HepG2 (cell line): ENCODE measurements around the gene MAN1B1. TPM values are rescaled to one million over a fixed set of nuclear protein-coding genes. Genes with fewer than 3 reads are reported as not detected.

ENCODE experiments used
- ARNT2 ChIP-seq: sonication (generic); formaldehyde crosslinking; IDR thresholded peaks from 2 replicates; pipeline ENCODE4 v1.8.0; 2022; ENCODE audit warnings: mild to moderate bottlenecking, low read depth, missing genetic modification reagents, moderate library complexity
- FOSL1 ChIP-seq: sonication (generic); formaldehyde crosslinking; IDR thresholded peaks from 2 replicates; pipeline ENCODE4 v1.9.0; 2021; ENCODE audit warnings: missing genetic modification reagents, borderline replicate concordance
- FOXK1 ChIP-seq: sonication (generic); formaldehyde crosslinking; IDR thresholded peaks from 2 replicates; pipeline ENCODE4 v1.4.0; 2020; ENCODE audit warnings: low read depth, missing genetic modification reagents, borderline replicate concordance
- HINFP ChIP-seq: sonication (generic); formaldehyde crosslinking; IDR thresholded peaks from 2 replicates; pipeline ENCODE4 v1.4.0; 2020; ENCODE audit warnings: low read depth, mild to moderate bottlenecking, missing genetic modification reagents
- LBX2 ChIP-seq: sonication (generic); formaldehyde crosslinking; IDR thresholded peaks from 2 replicates; pipeline ENCODE4 v1.5.0; 2020; ENCODE audit warnings: missing genetic modification reagents, mild to moderate bottlenecking, borderline replicate concordance
- POLR2AphosphoS2 ChIP-seq: IDR thresholded peaks from 2 replicates; pipeline ENCODE4 v1.6.1; 2011; ENCODE audit warnings: low read depth, low read length, improper control_type of control experiment
- TAF15 ChIP-seq: fragments of 200-400 bp; formaldehyde crosslinking; IDR thresholded peaks from one replicate; pipeline ENCODE4 v1.6.1; 2018; ENCODE audit warnings: mild to moderate bottlenecking, low read depth, low read length; ENCODE audit not compliant: poor library complexity, severe bottlenecking
- TEAD3 ChIP-seq: optimal IDR thresholded peaks from 2 replicates; pipeline ENCODE3; 2016; ENCODE audit warnings: borderline replicate concordance
- TFDP1 ChIP-seq: IDR thresholded peaks from 2 replicates; pipeline ENCODE4 v1.6.1; 2016; ENCODE audit warnings: missing compliant biosample characterization, missing genetic modification reagents, borderline replicate concordance
- ZBTB49 ChIP-seq: sonication (generic); formaldehyde crosslinking; IDR thresholded peaks from 2 replicates; pipeline ENCODE4 v1.4.0; 2020; ENCODE audit warnings: missing genetic modification reagents, borderline replicate concordance
- ZNF556 ChIP-seq: sonication (generic); formaldehyde crosslinking; IDR thresholded peaks from 2 replicates; pipeline ENCODE4 v1.4.0; 2020; ENCODE audit warnings: mild to moderate bottlenecking, missing genetic modification reagents, borderline replicate concordance
- ZSCAN30 ChIP-seq: sonication (generic); formaldehyde crosslinking; IDR thresholded peaks from 2 replicates; pipeline ENCODE4 v1.5.0; 2020; ENCODE audit warnings: mild to moderate bottlenecking, missing genetic modification reagents
- ZUFSP ChIP-seq: sonication (generic); formaldehyde crosslinking; IDR thresholded peaks from 2 replicates; pipeline ENCODE4 v1.9.0; 2021; ENCODE audit warnings: missing genetic modification reagents, mild to moderate bottlenecking, borderline replicate concordance
- polyA plus RNA-seq, 8 experiments: library from polyadenylated mRNA; depleted of rRNA in 3 of 8; stranded (reverse) in 7 of 8; unstranded in 1 of 8; fragments of >200 nt; fragmentation: Illumina TruSeq in 4 of 8; extraction: Trizol in 4 of 8; gene quantifications; 2 replicates each; pipeline versions ENCODE4 v1.2.1 to v1.2.3, GENCODE V29; 2011 to 2016; ENCODE audit warnings: low read depth in 4 of 8, missing spikeins in 1 of 8, mixed read lengths in 1 of 8; ENCODE audit not compliant: insufficient read depth in 1 of 8
- total RNA-seq, 5 experiments: library from RNA; depleted of rRNA; stranded (reverse); fragments of >200 nt; fragmentation: Illumina TruSeq; extraction: Trizol; gene quantifications; 2 replicates each; pipeline ENCODE4 v1.2.3, GENCODE V29; 2016; ENCODE audit warnings: low read depth in 1 of 5
- TF ChIP-seq, protein P1 (sequence below): sonication (generic); formaldehyde crosslinking; IDR thresholded peaks from 2 replicates; pipeline ENCODE4 v1.8.0; 2022; ENCODE audit warnings: mild to moderate bottlenecking, missing genetic modification reagents, moderate library complexity

Gene MAN1B1
- total and polyA plus RNA-seq, 2 of the 13 experiments (the other 11 are each of a cell fraction or from before 2014, with no cell fraction given) = 48.9 to 59.5 TPM

DNA sequence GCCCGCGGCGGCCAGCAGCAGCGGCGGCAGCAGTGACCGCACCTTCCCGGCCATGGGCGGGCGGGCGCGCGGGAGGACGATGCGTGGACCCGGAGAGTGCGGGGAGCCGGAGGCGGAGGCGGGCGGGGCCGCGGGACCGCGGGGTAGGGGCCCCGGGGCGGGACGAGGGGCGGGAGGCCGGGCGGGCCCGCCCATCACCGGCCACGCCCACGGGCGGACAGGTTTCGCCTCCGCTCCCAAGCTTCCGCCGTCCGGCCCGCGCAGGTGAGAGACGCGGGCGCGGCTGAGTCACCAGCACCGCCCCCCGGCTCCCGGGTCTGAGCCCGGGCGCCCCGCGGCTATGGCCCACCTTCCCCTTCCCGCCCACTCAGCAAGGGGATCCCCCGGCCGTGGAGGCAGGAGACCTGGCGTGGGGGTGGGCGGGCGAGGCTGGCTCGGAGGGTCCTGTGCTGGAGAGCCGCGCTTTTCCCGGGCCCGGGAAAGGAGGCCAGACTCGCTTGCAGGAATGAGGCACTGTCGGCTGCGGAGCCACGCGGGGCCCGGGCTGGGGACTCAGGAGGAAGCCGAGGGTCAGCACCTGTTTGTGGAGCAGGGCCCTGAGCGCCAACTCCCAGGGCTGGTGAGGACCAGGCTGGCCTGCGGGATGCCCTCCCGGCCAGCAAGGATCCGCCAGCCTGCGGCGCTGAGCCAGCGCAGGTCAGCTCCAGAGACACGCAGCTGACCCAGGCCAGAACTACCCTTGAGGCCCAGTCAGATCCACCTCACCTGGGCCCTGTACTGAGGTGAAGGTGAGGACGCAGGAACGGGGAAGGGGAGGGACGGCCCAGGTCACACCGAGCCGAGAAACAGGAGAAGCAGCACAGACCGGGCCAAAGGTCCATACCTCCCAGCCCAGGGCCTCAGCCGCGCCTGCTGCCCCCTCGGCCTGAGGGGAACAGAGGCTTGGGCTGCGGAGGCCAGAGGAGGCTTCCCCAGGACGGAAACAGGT lies 32.5 kb upstream of the MAN1B1 start, which contains the start of gene ENTPD2 (continued):
- TF ChIP-seq ZSCAN30 (CRISPR knock-in tag) (no peak), HINFP (no peak), ZBTB49 (CRISPR knock-in tag) (no peak), LBX2 (CRISPR knock-in tag) (no peak), TFDP1 (no peak; the same call in 1 of the 2 replicates), ZUFSP (CRISPR knock-in tag) (no peak), FOSL1 (CRISPR knock-in tag) (no peak), ARNT2 (CRISPR knock-in tag) (peak; percentile 72; the same call in 1 of the 2 replicates), TEAD3 (CRISPR knock-in tag) (no peak), TAF15 (no peak), POLR2AphosphoS2 (no peak), ZNF556 (no peak), FOXK1 (CRISPR knock-in tag) (no peak)
- TF ChIP-seq, protein P1, sequence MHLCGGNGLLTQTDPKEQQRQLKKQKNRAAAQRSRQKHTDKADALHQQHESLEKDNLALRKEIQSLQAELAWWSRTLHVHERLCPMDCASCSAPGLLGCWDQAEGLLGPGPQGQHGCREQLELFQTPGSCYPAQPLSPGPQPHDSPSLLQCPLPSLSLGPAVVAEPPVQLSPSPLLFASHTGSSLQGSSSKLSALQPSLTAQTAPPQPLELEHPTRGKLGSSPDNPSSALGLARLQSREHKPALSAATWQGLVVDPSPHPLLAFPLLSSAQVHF (CRISPR knock-in tag) = no peak
